Epithelial cell of proximal tubule (primary cell): ENCODE measurements around the gene ENTREP3. TPM values are rescaled to one million over a fixed set of nuclear protein-coding genes. Genes with fewer than 3 reads are reported as not detected.
"Not testable (repeated sequence)": the region's sequence is repeated elsewhere in the genome, so short reads cannot be mapped to it uniquely, and the experiment has no call there.

Experiments used
- DNase-seq: peaks from one replicate; pipeline ENCODE4 v3.0.0-alpha.2; 2011; ENCODE audit warnings: low read depth
- H3K4me3 ChIP-seq: 2 replicates; pipeline ENCODE4 v1.5.1; 2011; ENCODE audit warnings: low read depth, mild to moderate bottlenecking, low read length
- total RNA-seq: library from RNA; depleted of rRNA; stranded (reverse); fragments of >200 nt; gene quantifications from 2 replicates; pipeline ENCODE4 v1.2.3, GENCODE V29; 2015
- TF ChIP-seq, protein P1 (sequence below): conservative IDR thresholded peaks from 2 replicates; pipeline ENCODE4 v1.5.1; 2012; ENCODE audit warnings: low read depth, mild to moderate bottlenecking, low read length

Gene ENTREP3
- total RNA-seq, 1 donor from 2014 or later = 15.9 TPM

DNA sequence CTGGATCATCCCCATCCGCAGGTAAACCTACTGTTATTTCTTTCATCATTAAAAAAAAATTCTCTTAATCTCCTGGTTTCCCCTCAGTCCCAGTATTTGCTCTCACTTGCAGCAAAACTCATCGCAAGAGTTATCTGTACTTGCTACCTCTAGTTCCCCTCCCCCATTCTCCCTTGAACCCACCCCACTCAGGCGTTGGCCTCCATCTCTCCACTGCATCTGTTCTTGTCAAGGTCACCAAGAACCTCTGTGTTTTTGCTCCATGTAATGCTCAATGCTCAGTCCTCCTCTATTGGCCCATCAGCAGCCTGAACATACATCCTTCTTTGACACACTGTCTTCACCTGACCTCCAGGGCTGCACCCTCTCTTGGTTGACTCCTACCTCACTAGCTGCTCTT, 41.4 kb upstream of the ENTREP3 start:
- H3K4me3 ChIP-seq = no peak overlapping the region
- DNase-seq = no peak
- TF ChIP-seq, protein P1, sequence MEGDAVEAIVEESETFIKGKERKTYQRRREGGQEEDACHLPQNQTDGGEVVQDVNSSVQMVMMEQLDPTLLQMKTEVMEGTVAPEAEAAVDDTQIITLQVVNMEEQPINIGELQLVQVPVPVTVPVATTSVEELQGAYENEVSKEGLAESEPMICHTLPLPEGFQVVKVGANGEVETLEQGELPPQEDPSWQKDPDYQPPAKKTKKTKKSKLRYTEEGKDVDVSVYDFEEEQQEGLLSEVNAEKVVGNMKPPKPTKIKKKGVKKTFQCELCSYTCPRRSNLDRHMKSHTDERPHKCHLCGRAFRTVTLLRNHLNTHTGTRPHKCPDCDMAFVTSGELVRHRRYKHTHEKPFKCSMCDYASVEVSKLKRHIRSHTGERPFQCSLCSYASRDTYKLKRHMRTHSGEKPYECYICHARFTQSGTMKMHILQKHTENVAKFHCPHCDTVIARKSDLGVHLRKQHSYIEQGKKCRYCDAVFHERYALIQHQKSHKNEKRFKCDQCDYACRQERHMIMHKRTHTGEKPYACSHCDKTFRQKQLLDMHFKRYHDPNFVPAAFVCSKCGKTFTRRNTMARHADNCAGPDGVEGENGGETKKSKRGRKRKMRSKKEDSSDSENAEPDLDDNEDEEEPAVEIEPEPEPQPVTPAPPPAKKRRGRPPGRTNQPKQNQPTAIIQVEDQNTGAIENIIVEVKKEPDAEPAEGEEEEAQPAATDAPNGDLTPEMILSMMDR = no peak

DNA sequence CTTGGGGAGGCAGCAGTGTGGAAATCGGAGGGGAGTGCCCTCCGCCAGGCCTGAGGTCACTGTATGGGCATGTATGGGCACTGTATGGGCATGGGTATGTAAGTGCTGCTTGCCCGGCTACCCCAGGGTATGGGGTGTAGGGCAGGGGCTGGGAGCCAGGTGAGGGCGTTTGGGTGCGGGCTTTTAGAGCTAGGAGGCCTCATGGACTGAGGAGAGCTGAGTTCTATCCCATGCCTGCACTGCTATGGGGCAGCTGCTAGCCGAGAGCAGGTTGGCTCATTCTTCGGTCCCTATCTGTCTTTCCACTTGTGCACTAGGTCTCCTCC, 40.6 kb upstream of the ENTREP3 start:
- no peak overlapping the region for H3K4me3 ChIP-seq
- no peak for DNase-seq
- TF ChIP-seq, protein P1 = no peak

DNA sequence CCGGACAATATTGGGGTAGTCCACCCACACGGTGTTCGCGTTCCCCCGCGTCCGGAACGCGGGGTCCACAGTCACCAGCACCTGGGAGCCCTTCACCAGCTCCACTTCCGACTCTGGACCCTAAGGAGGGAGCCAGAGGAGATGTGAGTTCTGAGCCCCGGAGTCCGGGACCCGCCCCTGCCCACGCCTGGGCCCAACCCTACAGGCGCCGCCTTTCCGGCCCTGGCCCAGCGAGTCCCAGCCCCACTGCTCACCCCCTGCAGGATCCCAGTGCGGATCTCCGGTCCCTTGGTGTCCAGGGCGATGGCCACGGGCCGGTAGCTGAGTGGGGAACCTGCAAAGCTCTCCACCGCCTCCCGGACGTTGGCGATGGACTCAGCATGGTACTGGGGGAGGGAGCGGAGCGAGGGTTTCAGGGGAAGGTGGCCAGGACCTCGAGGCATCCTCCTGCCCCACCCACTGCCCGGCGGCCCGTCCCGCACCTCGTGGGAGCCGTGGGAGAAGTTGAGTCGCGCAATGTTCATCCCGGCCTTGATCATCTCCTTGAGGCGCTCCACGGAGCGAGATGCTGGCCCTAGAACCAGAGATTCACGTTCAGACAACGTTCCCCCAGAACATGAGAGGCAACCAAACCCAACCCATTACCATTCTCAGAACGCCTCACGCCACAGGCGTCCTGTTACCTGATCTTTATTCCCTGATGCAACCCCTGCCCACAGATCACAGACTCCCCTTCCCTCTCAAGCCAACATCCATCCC, 40.1 kb upstream of the ENTREP3 start:
- TF ChIP-seq, protein P1 = no peak
- no peak overlapping the region for H3K4me3 ChIP-seq

DNA sequence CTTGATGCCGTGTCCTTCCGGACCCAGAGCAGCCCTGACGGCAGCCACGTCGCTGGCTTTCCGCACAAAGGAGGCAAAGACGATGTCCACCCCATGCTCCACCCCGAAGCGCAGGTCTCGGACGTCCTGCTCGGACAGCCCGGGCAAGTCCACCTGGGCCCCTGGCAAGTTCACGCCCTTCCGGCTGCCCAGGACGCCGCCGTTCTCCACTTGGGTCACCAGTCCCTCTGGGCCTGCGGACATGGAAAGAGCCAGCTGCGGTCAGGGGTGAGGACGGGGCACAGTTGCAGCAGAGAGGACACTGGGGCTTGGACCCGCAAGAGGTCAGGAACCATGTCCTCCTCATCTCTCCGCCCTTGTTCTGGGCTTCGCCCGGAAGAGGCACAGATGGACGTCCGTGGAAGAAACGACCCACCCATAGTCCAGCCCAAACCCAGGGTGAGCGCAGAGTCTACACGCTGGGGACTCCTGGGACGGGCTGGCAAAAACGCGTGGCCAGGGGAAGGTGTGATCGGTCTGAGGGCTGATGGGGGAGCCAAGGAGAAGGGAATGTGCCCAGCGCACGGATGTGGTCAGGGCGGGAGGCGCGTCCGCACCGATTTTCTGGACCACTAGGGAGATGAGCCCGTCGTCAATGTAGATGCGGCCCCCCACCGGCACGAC, 39.4 kb upstream of the ENTREP3 start:
- DNase-seq = no peak
- TF ChIP-seq, protein P1 = no peak

More for the DNA sequence above, 40.1 kb upstream of the ENTREP3 start:
- no peak for DNase-seq

DNA sequence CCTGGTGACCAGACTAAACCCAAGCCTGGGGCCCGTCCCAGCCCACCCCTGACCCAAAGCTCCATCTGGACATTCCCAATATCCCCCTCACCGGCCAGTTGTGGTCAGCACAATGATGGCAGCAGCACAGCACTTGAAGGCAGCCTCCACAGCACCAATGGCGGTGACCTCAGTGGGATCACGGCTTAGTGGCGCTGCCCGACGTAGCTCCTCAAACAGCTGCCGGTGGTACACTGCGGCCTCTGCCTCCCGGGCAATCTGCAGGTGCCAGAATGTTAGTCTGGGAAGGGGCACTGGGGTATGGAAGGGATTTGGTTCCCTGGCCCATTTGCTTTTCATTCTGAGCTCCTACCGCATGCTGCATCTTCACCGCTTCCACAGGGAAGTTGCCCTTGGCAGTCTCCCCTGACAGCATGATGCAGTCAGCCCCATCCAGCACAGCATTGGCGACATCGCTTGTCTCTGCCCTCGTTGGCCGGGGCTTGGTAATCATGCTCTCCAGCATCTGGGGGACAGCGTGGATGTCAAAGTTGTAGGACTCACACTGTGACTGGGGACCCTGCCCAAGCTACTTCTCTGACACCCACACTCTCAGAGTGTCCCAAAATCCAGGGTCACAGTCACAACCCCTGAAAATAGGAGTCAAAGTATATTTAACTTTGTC, 37.9 kb upstream of the ENTREP3 start:
- TF ChIP-seq, protein P1 = no peak
- H3K4me3 ChIP-seq = no peak overlapping the region
- DNase-seq = no peak

More for the DNA sequence above, 39.4 kb upstream of the ENTREP3 start:
- H3K4me3 ChIP-seq = no peak overlapping the region

DNA sequence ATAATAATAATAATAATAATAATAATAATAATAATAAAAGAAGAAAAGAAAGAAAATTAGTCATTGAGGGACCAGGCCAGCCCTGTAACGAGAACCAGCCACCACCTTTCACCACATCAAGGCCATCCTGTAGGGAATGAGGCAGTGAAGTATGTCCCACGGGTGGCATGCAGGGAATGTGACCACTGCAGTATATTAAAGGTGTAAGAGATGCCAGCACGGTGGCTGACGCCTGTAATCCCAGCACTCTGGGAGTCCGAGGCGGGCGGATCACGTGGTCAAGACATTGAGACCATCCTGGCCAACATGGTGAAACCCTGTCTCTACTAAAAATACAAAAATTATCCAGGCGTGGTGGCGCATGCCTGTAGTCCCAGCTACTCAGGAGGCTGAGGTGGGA, 35.7 kb upstream of the ENTREP3 start:
- not testable (repeated sequence) for H3K4me3 ChIP-seq, DNase-seq

DNA sequence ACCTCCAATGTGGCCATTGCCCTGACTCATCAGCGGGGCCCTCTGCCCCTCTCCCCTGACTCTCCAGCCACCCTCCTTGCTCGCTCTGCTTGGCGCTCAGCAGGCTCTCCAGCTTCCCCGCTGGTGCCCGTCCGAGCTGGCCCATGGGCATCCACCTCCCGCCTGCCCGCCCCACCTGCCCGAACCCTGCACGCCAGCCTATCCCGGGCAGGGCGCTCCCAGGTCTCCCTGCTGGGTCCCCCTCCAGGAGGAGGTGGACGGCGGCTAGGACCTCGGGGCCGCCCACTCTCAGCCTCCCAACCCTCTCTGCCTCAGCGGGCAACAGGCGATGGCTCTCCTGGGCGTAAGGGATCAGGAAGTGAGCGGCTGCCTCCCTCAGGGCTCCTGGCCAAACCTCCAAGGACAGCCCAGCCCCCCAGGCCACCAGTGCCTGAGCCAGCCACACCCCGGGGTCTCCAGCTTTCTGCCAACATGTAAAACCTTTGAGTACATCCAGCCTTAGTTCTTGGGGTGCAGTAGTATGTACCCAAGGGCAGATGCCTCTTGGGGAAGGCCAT, 32.8 kb upstream of the ENTREP3 start:
- no peak overlapping the region for H3K4me3 ChIP-seq
- TF ChIP-seq, protein P1 = no peak
- no peak for DNase-seq
